OCI-LY3 (cell line): Measurements from ENCODE around the gene CAD.

Experiments used
- H2AFZ ChIP-seq: fragments of 200-600, 300-600 bp; shearing (Covaris generic); 2 replicates; pipeline ENCODE4 v1.6.0; 2014; ENCODE audit warnings: antibody characterized with exemption, low read depth, low read length
- H3K27ac ChIP-seq: fragments of 200-600, 300-600 bp; sonication (generic); 2 replicates; pipeline ENCODE4 v1.5.1; 2014; ENCODE audit warnings: mild to moderate bottlenecking, low read length, moderate library complexity, mixed read lengths
- H3K27me3 ChIP-seq: fragments of 200-600, 300-600 bp; sonication (generic); 2 replicates; pipeline ENCODE4 v1.6.1; 2014; ENCODE audit warnings: low read depth, low read length, mixed read lengths
- H3K36me3 ChIP-seq: fragments of 200-600, 300-600 bp; sonication (generic); replicated peaks from 2 replicates; pipeline ENCODE3; 2014; ENCODE audit warnings: low read depth, low read length, mixed read lengths
- H3K4me1 ChIP-seq: fragments of 300-600, 200-600 bp; sonication (generic); 2 replicates; pipeline ENCODE4 v1.6.1; 2014; ENCODE audit warnings: low read length, mixed read lengths
- H3K4me2 ChIP-seq: fragments of 200-600, 300-600 bp; sonication (generic); 2 replicates; pipeline ENCODE4 v1.6.1; 2014; ENCODE audit warnings: low read length, mixed read lengths
- H3K4me3 ChIP-seq: fragments of 300-600, 200-600 bp; sonication (generic); 2 replicates; pipeline ENCODE4 v1.5.1; 2014; ENCODE audit warnings: antibody characterized with exemption, mild to moderate bottlenecking, low read length, moderate library complexity
- H3K79me2 ChIP-seq: fragments of 300-600, 200-600 bp; shearing (Covaris generic); 2 replicates; pipeline ENCODE4 v1.6.1; 2014; ENCODE audit warnings: mild to moderate bottlenecking, low read length, mixed read lengths
- H3K9ac ChIP-seq: fragments of 300-600, 200-600 bp; shearing (Covaris generic); 2 replicates; pipeline ENCODE4 v1.6.0; 2014; ENCODE audit warnings: mild to moderate bottlenecking, low read length, moderate library complexity
- H3K9me3 ChIP-seq: fragments of 200-600, 300-600 bp; shearing (Covaris generic); 2 replicates; pipeline ENCODE4 v1.6.1; 2014; ENCODE audit warnings: low read length, mixed read lengths; ENCODE audit not compliant: insufficient read depth
- H4K20me1 ChIP-seq: fragments of 200-600, 300-600 bp; sonication (generic); 2 replicates; pipeline ENCODE4 v1.6.1; 2016; ENCODE audit warnings: low read length, mixed read lengths; ENCODE audit not compliant: insufficient read depth
- CTCF ChIP-seq: fragments of 200-600, 300-600 bp; sonication (generic); IDR thresholded peaks from 2 replicates; pipeline ENCODE4 v1.5.1; 2014; ENCODE audit warnings: antibody characterized with exemption, low read length, low read depth
- EZH2phosphoT487 ChIP-seq: fragments of 200-600 bp; shearing (Covaris generic); IDR thresholded peaks from 2 replicates; pipeline ENCODE4 v1.6.1; 2018; ENCODE audit warnings: antibody characterized with exemption, mixed run types, low read depth

CAD gene

DNA sequence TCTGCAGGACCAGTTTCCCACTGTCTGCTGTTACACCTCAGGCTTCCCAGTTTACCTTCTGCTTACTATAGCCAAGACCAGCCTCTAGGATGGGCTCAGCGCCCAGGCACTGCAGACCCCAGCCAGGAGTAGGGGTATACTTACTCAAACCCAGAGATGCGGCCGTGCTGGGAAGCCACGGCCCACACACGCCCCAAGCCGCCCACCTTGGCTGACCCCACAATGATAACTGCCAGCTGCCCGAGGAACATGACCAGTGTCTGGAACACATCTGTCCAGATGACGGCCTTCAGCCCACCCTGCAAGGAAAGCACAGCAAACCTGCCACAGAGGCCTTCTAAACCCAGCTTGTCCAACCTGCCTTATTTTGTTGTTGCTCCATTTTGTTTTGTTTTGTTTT, 12.0 kb upstream of the CAD start:
- H3K9me3 ChIP-seq: no peaks in the 10 kb centered on the region
- H3K27ac ChIP-seq: no peak overlapping the region

DNA sequence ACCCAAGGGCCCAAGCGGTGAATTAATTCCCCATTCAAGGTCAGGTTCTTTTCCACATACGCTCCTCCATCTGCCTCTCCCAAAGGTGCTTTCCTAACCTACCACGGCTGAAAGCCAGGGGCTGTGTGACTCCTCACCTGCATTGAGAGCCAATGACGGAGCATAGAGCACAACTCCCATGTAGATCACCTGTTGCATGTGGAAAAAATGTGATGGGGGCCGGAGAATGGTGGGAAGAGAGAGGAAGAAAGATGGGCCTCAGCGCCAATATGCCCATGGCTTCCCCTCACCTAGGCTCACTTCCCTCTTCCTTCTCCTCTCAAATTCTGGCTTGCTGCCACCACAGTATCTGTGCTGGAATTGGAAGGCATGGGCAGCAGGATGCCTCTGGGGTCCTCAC, 10.8 kb upstream of the CAD start:
- Histone ChIP-seq H3K4me1 (peaks cover 4% of the 10 kb centered on the region), H3K9me3 (no peaks in the 10 kb centered on the region), H3K4me2 (no peak overlapping the region), H3K27ac (no peak overlapping the region), H3K79me2 (peaks cover 4% of the 10 kb centered on the region), H3K36me3 (peaks cover 25% of the 10 kb centered on the region), H3K9ac (no peak overlapping the region), H3K4me3 (no peak overlapping the region), H4K20me1 (no peaks in the 10 kb centered on the region), H3K27me3 (no peaks in the 10 kb centered on the region), H2AFZ (no peak overlapping the region)
- no peak for TF ChIP-seq EZH2phosphoT487
- no peak for TF ChIP-seq CTCF

More for the DNA sequence above, 12.0 kb upstream of the CAD start:
- Histone ChIP-seq H4K20me1 (no peaks in the 10 kb centered on the region), H3K9ac (no peak overlapping the region), H3K4me2 (no peak overlapping the region), H2AFZ (no peak overlapping the region), H3K4me3 (no peak overlapping the region), H3K4me1 (no peaks in the 10 kb centered on the region), H3K79me2 (no peaks in the 10 kb centered on the region), H3K27me3 (no peaks in the 10 kb centered on the region), H3K36me3 (peaks cover 25% of the 10 kb centered on the region)
- TF ChIP-seq EZH2phosphoT487: no peak
- TF ChIP-seq CTCF: no peak

GRCh38 chr2:27208486-27209050, 8.6 kb upstream of the CAD start:
- Histone ChIP-seq H3K79me2 (peaks cover 16% of the 10 kb centered on the region), H3K4me3 (no peak overlapping the region), H3K4me2 (no peak overlapping the region), H3K9me3 (no peaks in the 10 kb centered on the region), H3K4me1 (peaks cover 10% of the 10 kb centered on the region), H3K27me3 (no peaks in the 10 kb centered on the region), H3K27ac (no peak overlapping the region), H2AFZ (no peak overlapping the region), H3K36me3 (peaks cover 23% of the 10 kb centered on the region), H3K9ac (no peak overlapping the region), H4K20me1 (no peaks in the 10 kb centered on the region)
- no peak for TF ChIP-seq CTCF

- H3K79me2 ChIP-seq: peaks cover 18% of the 10 kb centered on the region
- no peak overlapping the region for H3K4me2 ChIP-seq
- peaks cover 17% of the 10 kb centered on the region for H3K36me3 ChIP-seq
- H3K27me3 ChIP-seq: no peaks in the 10 kb centered on the region
- H2AFZ ChIP-seq: no peak overlapping the region
- H3K4me1 ChIP-seq: peaks cover 11% of the 10 kb centered on the region
- no peaks in the 10 kb centered on the region for H4K20me1 ChIP-seq
- TF ChIP-seq EZH2phosphoT487 (no peak), CTCF (no peak)
- H3K4me3 ChIP-seq: no peak overlapping the region
- H3K9me3 ChIP-seq: no peaks in the 10 kb centered on the region
- no peak overlapping the region for H3K9ac ChIP-seq
- H3K27ac ChIP-seq: no peak overlapping the region
Measured at GRCh38 chr2:27209621-27210401, 7.4 kb upstream of the CAD start.
